ENCODE results near the gene PLPPR3. TPM values are rescaled to one million over a fixed set of nuclear protein-coding genes. Genes with fewer than 3 reads are reported as not detected.

PLPPR3 gene
- polyA plus RNA-seq, 1 donor from 2014 or later: 239 TPM

DNA sequence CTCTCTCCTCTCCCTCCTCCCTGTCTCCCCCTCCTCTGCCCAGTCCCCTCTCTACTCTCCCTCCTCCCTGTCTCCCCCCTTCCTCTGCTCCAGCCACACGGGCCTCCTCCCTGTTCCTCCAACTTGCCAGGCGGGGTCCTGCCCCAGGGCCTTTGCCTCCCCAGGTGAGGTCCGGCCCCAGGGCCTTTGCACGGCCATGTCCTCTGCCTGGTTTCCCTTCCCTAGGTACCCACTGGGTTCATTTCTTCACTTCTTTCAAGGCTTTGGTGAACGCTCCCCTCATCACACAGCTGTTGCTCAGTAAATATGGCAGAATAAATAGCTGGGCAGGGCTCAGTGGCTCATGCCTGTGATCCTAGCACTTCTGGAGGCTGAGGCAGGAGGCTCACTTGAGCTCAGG, 49.7 kb downstream of the PLPPR3 start:
- H4K20me1 ChIP-seq (ENCODE audit: insufficient read depth): no peaks in the 10 kb centered on the region
- H3F3A ChIP-seq (ENCODE audit: insufficient read depth, low read length, poor library complexity, severe bottlenecking): no peaks in the 10 kb centered on the region
- no peak overlapping the region for H3K4me2 ChIP-seq (ENCODE audit: low read length)
- no peak overlapping the region for H3K9ac ChIP-seq (ENCODE audit: low read length)
- no peaks in the 10 kb centered on the region for H3K36me3 ChIP-seq (ENCODE audit: insufficient read depth, low read length)
- no peaks in the 10 kb centered on the region for H3K79me2 ChIP-seq (replicated peaks; ENCODE audit: insufficient read depth, low read length)
- H3K4me3 ChIP-seq (ENCODE audit: low read length): no peak overlapping the region
- H2AFZ ChIP-seq (ENCODE audit: low read depth, low read length): no peak overlapping the region
- H3K9me2 ChIP-seq (ENCODE audit: insufficient read depth, low read length): no peaks in the 10 kb centered on the region
- H3K27me3 ChIP-seq (ENCODE audit: insufficient read depth, low read depth, low read length): no peaks in the 10 kb centered on the region
- no peak for TF ChIP-seq TAF1 (IDR thresholded peaks at IDR 0.05; ENCODE audit: low read depth)
- TF ChIP-seq, protein P1, sequence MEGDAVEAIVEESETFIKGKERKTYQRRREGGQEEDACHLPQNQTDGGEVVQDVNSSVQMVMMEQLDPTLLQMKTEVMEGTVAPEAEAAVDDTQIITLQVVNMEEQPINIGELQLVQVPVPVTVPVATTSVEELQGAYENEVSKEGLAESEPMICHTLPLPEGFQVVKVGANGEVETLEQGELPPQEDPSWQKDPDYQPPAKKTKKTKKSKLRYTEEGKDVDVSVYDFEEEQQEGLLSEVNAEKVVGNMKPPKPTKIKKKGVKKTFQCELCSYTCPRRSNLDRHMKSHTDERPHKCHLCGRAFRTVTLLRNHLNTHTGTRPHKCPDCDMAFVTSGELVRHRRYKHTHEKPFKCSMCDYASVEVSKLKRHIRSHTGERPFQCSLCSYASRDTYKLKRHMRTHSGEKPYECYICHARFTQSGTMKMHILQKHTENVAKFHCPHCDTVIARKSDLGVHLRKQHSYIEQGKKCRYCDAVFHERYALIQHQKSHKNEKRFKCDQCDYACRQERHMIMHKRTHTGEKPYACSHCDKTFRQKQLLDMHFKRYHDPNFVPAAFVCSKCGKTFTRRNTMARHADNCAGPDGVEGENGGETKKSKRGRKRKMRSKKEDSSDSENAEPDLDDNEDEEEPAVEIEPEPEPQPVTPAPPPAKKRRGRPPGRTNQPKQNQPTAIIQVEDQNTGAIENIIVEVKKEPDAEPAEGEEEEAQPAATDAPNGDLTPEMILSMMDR (IDR thresholded peaks at IDR 0.05; ENCODE audit: poor library complexity, severe bottlenecking): no peak
- no peak for TF ChIP-seq POLR2AphosphoS5 (IDR thresholded peaks at IDR 0.05)
- TF ChIP-seq RAD21 (conservative IDR thresholded peaks at IDR 0.05): no peak
- TF ChIP-seq EP300 (conservative IDR thresholded peaks at IDR 0.05; ENCODE audit: poor library complexity, severe bottlenecking): no peak
- no peak overlapping the region for H3K27ac ChIP-seq (ENCODE audit: low read length)
- H3K9me3 ChIP-seq (ENCODE audit: low read length): no peaks in the 10 kb centered on the region

DNA sequence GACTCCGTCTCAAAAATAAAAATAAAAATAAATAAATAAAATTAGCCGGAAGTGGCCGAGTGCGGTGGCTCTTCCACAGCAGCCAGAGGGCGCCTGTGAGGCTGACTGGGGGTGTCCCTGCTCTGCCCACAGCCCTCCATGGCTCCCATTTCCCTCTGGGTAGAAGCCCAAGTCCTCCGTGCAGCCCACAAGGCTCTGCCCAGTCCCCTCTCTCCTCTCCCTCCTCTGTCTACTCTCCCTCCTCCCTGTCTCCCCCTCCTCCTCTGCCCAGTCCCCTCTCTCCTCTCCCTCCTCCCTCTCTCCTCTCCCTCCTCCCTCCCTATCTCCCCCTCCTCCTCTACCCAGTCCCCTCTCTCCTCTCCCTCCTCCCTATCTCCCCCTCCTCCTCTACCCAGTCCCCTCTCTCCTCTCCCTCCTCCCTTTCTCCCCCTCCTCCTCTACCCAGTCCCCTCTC, 50.4 kb downstream of the PLPPR3 start:
- Histone ChIP-seq H3K4me3 (ENCODE audit: low read length) (no peak overlapping the region), H3K36me3 (ENCODE audit: insufficient read depth, low read length) (no peaks in the 10 kb centered on the region), H3K79me2 (replicated peaks; ENCODE audit: insufficient read depth, low read length) (no peaks in the 10 kb centered on the region), H3K4me2 (ENCODE audit: low read length) (no peak overlapping the region), H3K27ac (ENCODE audit: low read length) (no peak overlapping the region), H3K27me3 (ENCODE audit: insufficient read depth, low read depth, low read length) (no peaks in the 10 kb centered on the region), H3K9me2 (ENCODE audit: insufficient read depth, low read length) (no peaks in the 10 kb centered on the region), H3K9ac (ENCODE audit: low read length) (no peak overlapping the region), H3K9me3 (ENCODE audit: low read length) (no peaks in the 10 kb centered on the region), H3F3A (ENCODE audit: insufficient read depth, low read length, poor library complexity, severe bottlenecking) (no peaks in the 10 kb centered on the region), H4K20me1 (ENCODE audit: insufficient read depth) (no peaks in the 10 kb centered on the region), H2AFZ (ENCODE audit: low read depth, low read length) (no peak overlapping the region)
- TF ChIP-seq, protein P2, sequence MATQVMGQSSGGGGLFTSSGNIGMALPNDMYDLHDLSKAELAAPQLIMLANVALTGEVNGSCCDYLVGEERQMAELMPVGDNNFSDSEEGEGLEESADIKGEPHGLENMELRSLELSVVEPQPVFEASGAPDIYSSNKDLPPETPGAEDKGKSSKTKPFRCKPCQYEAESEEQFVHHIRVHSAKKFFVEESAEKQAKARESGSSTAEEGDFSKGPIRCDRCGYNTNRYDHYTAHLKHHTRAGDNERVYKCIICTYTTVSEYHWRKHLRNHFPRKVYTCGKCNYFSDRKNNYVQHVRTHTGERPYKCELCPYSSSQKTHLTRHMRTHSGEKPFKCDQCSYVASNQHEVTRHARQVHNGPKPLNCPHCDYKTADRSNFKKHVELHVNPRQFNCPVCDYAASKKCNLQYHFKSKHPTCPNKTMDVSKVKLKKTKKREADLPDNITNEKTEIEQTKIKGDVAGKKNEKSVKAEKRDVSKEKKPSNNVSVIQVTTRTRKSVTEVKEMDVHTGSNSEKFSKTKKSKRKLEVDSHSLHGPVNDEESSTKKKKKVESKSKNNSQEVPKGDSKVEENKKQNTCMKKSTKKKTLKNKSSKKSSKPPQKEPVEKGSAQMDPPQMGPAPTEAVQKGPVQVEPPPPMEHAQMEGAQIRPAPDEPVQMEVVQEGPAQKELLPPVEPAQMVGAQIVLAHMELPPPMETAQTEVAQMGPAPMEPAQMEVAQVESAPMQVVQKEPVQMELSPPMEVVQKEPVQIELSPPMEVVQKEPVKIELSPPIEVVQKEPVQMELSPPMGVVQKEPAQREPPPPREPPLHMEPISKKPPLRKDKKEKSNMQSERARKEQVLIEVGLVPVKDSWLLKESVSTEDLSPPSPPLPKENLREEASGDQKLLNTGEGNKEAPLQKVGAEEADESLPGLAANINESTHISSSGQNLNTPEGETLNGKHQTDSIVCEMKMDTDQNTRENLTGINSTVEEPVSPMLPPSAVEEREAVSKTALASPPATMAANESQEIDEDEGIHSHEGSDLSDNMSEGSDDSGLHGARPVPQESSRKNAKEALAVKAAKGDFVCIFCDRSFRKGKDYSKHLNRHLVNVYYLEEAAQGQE (IDR thresholded peaks at IDR 0.05; ENCODE audit: borderline replicate concordance): no peak
- TF ChIP-seq EZH2 (IDR thresholded peaks at IDR 0.05; ENCODE audit: borderline replicate concordance, insufficient read depth, low read length, poor library complexity, severe bottlenecking) (no peak), RAD21 (conservative IDR thresholded peaks at IDR 0.05) (no peak), EP300 (conservative IDR thresholded peaks at IDR 0.05; ENCODE audit: poor library complexity, severe bottlenecking) (no peak), TAF1 (IDR thresholded peaks at IDR 0.05; ENCODE audit: low read depth) (no peak), POLR2AphosphoS5 (IDR thresholded peaks at IDR 0.05) (no peak), SMC3 (conservative IDR thresholded peaks at IDR 0.05; ENCODE audit: poor library complexity) (no peak), MXI1 (conservative IDR thresholded peaks at IDR 0.05; ENCODE audit: poor library complexity, severe bottlenecking) (no peak)
- TF ChIP-seq, protein P1 (IDR thresholded peaks at IDR 0.05; ENCODE audit: poor library complexity, severe bottlenecking): no peak
